CD4-positive, alpha-beta memory T cell (primary cell): Measurements from ENCODE around the gene C19orf73. TPM values are rescaled to one million over a fixed set of nuclear protein-coding genes. Genes with fewer than 3 reads are reported as not detected.
A peak's percentile ranks its signal among the peaks of the same experiment; 100 is the strongest.

Experiments
- CTCF ChIA-PET: fragments of 350-600 bp; sonication (Branson Sonifier 250); formaldehyde crosslinking; loops from one replicate; lab custom pipeline; 2021; ENCODE audit warnings: inconsistent platforms; ENCODE audit not compliant: partially characterized antibody; lab: Charles Lee
- POLR2A ChIA-PET: fragments of 350-600 bp; sonication (Branson Sonifier 250); formaldehyde crosslinking; loops from one replicate; lab custom pipeline; 2021; ENCODE audit not compliant: partially characterized antibody; lab: Charles Lee
- DNase-seq, 5 donors: peaks; one replicate each; pipeline versions ENCODE4 v3.0.0 to v3.0.0-alpha.2; 2020 to 2022; ENCODE audit warnings: mixed read lengths in 1 of 5
- H3K27ac ChIP-seq: one replicate; pipeline ENCODE4 v1.7.0; 2013; ENCODE audit warnings: low read depth, low read length
- H3K27me3 ChIP-seq: 2 replicates; pipeline ENCODE4 v1.7.0; 2013; ENCODE audit warnings: mild to moderate bottlenecking, low read length, moderate library complexity; ENCODE audit not compliant: insufficient read depth
- H3K36me3 ChIP-seq: 2 replicates; pipeline ENCODE4 v1.7.0; 2013; ENCODE audit warnings: mild to moderate bottlenecking, low read length, moderate library complexity; ENCODE audit not compliant: insufficient read depth
- H3K4me1 ChIP-seq: 2 replicates; pipeline ENCODE4 v1.7.0; 2013; ENCODE audit warnings: mild to moderate bottlenecking, low read length, moderate library complexity; ENCODE audit not compliant: insufficient read depth
- H3K4me3 ChIP-seq, 2 donors: one replicate each; pipeline ENCODE4 v1.7.0; 2013; ENCODE audit warnings: low read length in 2 of 2, mild to moderate bottlenecking in 1 of 2
- H3K9me3 ChIP-seq, 2 donors: one replicate each; pipeline ENCODE4 v1.7.0; 2013; ENCODE audit warnings: low read length in 2 of 2, control low read depth in 1 of 2; ENCODE audit not compliant: control insufficient read depth in 1 of 2
- H3K27ac Mint-ChIP-seq, 7 donors: one replicate each; pipeline ENCODE4 v1.8.0; 2020 to 2021; ENCODE audit warnings: mixed read lengths in 7 of 7, mild to moderate bottlenecking in 6 of 7, inconsistent platforms in 3 of 7, moderate library complexity in 3 of 7
- H3K27me3 Mint-ChIP-seq, 2 donors: one replicate each; pipeline ENCODE4 v1.8.0; 2020 to 2021; ENCODE audit warnings: mixed read lengths in 2 of 2
- H3K36me3 Mint-ChIP-seq, 2 donors: one replicate each; pipeline ENCODE4 v1.8.0; 2020 to 2021; ENCODE audit warnings: mixed read lengths in 2 of 2, inconsistent platforms in 1 of 2, mild to moderate bottlenecking in 1 of 2
- H3K4me1 Mint-ChIP-seq, 4 donors: one replicate each; pipeline ENCODE4 v1.8.0; 2020 to 2021; ENCODE audit warnings: mixed read lengths in 4 of 4, mild to moderate bottlenecking in 1 of 4
- H3K4me3 Mint-ChIP-seq, 8 donors: one replicate each; pipeline ENCODE4 v1.8.0; 2020 to 2021; ENCODE audit warnings: mixed read lengths in 8 of 8, mild to moderate bottlenecking in 7 of 8, moderate library complexity in 6 of 8, inconsistent platforms in 3 of 8
- H3K9me3 Mint-ChIP-seq, 8 donors: one replicate each; pipeline ENCODE4 v1.8.0; 2020 to 2021; ENCODE audit warnings: mixed read lengths in 8 of 8, mild to moderate bottlenecking in 5 of 8, inconsistent platforms in 3 of 8, moderate library complexity in 1 of 8
- intact Hi-C: fragments of 100-400 bp; cut with micrococcal nuclease; formaldehyde crosslinking; loops from one replicate; pipeline ENCODE4 v1.15.1; 2023
- polyA plus RNA-seq, 2 donors: library from polyadenylated mRNA; unstranded; fragments of 300-500 nt; fragmentation: Illumina TruSeq; gene quantifications; one replicate each; pipeline ENCODE4 v1.2.3, GENCODE V29; 2021
- total RNA-seq, 2 experiments: library from RNA; stranded (reverse); gene quantifications; one replicate each; pipeline ENCODE4 v1.2.3, GENCODE V29; 2021

The C19orf73 gene
- total and polyA plus RNA-seq, 4 experiments from 2014 or later, result 1.7 to 3.7 (median 1.9) TPM

DNA sequence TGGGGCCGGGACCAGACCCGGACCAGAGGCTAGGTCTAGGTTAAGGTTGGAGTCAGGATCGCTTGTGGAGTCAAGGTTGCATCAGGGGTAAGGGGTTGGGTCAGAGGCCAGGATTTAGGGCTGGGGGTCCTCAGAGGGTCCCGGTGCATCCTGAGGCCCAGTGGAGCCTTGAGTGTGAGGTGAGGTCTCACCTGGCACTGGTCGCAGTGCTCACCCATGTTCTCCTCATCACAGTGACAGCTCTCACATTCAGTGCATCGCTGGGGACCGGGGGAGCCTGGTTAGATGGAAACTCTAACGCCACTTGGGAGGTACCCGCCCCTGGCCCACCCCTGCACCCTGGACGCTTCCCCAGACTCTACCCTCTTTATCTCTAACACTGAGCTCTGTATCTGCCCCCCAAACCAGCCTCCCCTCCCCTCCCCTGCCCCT is 33.2 kb upstream of the C19orf73 start:
- ChIA-PET POLR2A (no interaction called here), CTCF (no interaction called here)
- H3K4me1 ChIP-seq, result peaks cover 36% of the 10 kb centered on the region
- H3K4me1 Mint-ChIP-seq, result peaks cover 14 to 62% (median 20%) of the 10 kb centered on the region in 4 donors
- intact Hi-C loops, result no loop called here
- no peak for DNase-seq
- peaks cover 41 to 57% of the 10 kb centered on the region in 2 donors for H3K27me3 Mint-ChIP-seq
- H3K27ac Mint-ChIP-seq, result peak overlapping the region in 2 of 7 donors; percentile 30 to 47
- H3K36me3 Mint-ChIP-seq, result no peaks in the 10 kb centered on the region
- peaks cover 0 to 4% (median 0%) of the 10 kb centered on the region in 8 donors for H3K9me3 Mint-ChIP-seq
- no peak overlapping the region for H3K27ac ChIP-seq
- H3K9me3 ChIP-seq, result no peaks in the 10 kb centered on the region
- H3K4me3 ChIP-seq, result no peak overlapping the region
- peak overlapping the region in 4 of 8 donors; percentile 28 to 76 (median 36) for H3K4me3 Mint-ChIP-seq
- peaks cover 32% of the 10 kb centered on the region for H3K27me3 ChIP-seq
- H3K36me3 ChIP-seq, result no peaks in the 10 kb centered on the region

DNA sequence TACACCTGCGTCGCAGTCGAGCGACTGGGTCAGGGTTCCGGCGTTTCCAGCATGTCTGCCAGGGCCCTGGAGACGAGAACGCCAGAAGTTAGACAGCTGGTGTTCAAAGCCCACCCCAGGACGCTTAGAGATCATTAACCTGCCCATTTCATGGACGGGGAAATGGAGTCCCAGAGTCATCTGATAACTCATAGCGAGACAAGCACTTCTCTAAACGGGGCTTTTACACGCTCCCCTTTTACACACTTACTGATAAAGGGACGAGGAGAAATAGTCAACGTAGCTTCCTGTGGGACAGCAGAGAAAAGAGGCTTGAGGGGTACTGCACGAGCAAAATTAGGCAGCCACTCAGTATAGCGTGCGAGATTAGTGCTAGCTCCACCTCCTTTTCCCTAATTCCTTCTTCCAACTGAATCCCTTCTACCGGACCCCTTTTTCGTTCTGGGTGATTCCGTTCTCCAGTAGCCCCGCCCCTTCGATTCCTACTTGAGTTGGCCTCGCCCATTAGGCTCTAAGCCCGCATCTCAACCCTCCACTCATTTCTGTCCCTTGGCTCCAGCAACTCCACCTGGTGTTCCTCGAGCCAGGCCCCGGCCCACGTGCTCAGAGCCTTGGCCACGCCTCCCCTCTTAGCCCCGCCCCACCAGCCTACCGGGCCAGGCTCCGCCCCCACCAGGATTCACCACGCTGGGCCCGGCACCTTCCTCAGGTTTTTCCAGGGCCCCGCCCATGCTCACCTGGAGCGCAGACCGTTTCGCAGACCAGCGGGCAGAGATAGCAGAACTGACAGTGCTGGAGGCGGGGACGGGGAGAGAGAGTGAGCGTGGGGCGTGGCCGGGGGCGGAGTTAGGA is 32.5 kb upstream of the C19orf73 start:
- Histone ChIP-seq H3K27ac (no peak overlapping the region), H3K4me3 (peak overlapping the region in 1 of 2 donors; percentile 42), H3K27me3 (peaks cover 32% of the 10 kb centered on the region), H3K36me3 (no peaks in the 10 kb centered on the region), H3K4me1 (peaks cover 36% of the 10 kb centered on the region), H3K9me3 (no peaks in the 10 kb centered on the region)
- Mint-ChIP-seq H3K36me3 (no peaks in the 10 kb centered on the region), H3K4me1 (peaks cover 14 to 62% (median 20%) of the 10 kb centered on the region in 4 donors), H3K9me3 (peaks cover 0 to 4% (median 0%) of the 10 kb centered on the region in 8 donors), H3K27me3 (peaks cover 40 to 59% of the 10 kb centered on the region in 2 donors), H3K27ac (peak overlapping the region in 2 of 7 donors; percentile 30 to 47), H3K4me3 (peak overlapping the region in 7 of 8 donors; percentile 12 to 77 (median 68))
- CTCF ChIA-PET, result interaction anchor here (0.6 to 1.2 kb wide), 4 partner anchors 38 to 153 kb away, joined by 3 to 4 read pairs (median 4); partner anchors contain the start of gene LIN7B
- POLR2A ChIA-PET, result interaction anchor here (1.4 to 3.3 kb wide), 3 partner anchors 18 to 54 kb away, joined by 4 to 9 read pairs (median 5); no protein-coding TSS in a partner anchor
- intact Hi-C loops, result no loop called here
- peak in 1 of 5 donors; percentile 35 for DNase-seq

DNA sequence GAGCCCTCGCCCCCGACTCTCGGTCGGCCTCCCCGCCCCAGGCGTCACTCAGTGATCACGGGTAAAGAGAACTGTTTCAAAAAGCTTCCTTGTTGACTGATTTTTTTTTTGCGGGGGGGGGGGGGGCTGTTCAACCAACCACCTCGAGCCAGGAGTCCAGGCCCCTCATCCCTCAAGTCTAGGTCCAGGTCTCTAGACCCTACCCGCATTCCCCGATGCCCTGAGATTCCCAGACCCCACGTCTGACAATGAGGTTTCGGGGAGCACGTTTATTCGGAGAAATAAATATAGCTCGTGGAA is 32.0 kb upstream of the C19orf73 start:
- POLR2A ChIA-PET, result interaction anchor here (1.4 to 3.3 kb wide), 3 partner anchors 18 to 53 kb away, joined by 4 to 9 read pairs (median 5); no protein-coding TSS in a partner anchor
- CTCF ChIA-PET, result interaction anchor here (0.6 to 1.2 kb wide), 4 partner anchors 37 to 153 kb away, joined by 3 to 4 read pairs (median 4); partner anchors contain the start of gene LIN7B
- Mint-ChIP-seq H3K27me3 (peaks cover 42 to 60% of the 10 kb centered on the region in 2 donors), H3K4me1 (peaks cover 12 to 59% (median 22%) of the 10 kb centered on the region in 4 donors), H3K4me3 (peak overlapping the region in 6 of 8 donors; percentile 23 to 77 (median 74)), H3K36me3 (no peaks in the 10 kb centered on the region), H3K9me3 (peaks cover 0 to 4% (median 0%) of the 10 kb centered on the region in 8 donors), H3K27ac (no peak overlapping the region)
- intact Hi-C loops, result no loop called here
- Histone ChIP-seq H3K9me3 (no peaks in the 10 kb centered on the region), H3K4me1 (peaks cover 40% of the 10 kb centered on the region), H3K36me3 (no peaks in the 10 kb centered on the region), H3K27ac (no peak overlapping the region), H3K4me3 (peak overlapping the region in 1 of 2 donors; percentile 42), H3K27me3 (peaks cover 32% of the 10 kb centered on the region)
- DNase-seq, result peak in 1 of 5 donors; percentile 37

DNA sequence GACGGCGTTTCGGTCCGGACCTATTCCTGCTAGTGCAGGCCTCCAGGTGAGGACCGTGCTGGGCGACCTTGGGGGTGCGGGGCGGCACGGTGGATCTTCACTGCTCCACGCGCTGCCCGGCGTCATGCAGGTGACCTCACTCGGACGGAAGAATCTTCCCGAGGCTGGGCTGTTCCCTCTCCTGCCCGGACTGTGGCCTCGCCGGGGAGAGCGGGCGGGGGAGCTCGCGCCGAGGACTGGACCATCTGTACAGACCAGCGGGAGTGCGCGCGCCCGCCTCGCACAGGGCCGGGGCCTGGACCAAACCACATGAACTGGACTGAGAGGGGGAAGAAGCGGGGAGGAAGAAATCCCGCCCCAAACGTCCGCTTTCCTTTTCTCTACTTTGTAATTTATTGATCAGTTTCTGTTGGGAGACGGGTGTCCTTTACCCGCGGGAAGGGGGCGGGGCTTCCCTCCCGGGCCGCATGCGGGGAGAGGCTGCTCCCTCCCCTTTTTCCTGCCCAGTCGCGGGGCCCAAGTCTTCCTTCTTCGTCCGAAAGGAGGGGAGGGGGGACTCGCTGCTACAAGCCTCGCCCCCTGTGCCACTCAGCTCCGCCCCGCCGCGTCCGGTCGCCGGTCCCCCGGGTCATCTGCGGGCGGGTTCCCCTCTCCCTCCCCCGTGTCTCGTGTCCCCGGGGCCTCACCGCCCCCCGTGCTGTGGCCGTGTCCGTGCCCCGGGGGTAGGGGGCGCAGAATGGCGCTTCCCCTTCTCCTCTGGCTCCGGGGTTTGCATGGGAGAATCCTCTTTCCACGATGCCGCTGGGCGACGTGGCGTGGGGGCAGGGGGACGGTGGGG is 31.4 kb upstream of the C19orf73 start:
- H3K27ac ChIP-seq, result no peak overlapping the region
- ChIA-PET POLR2A (interaction anchor here (1.4 to 3.3 kb wide), 3 partner anchors 17 to 53 kb away, joined by 4 to 9 read pairs (median 5); no protein-coding TSS in a partner anchor), CTCF (interaction anchor here (0.9 to 7.1 kb wide), 3 partner anchors 44 to 53 kb away, joined by 4 to 83 read pairs (median 4); no protein-coding TSS in a partner anchor)
- DNase-seq, result peak in 1 of 5 donors; percentile 51
- Mint-ChIP-seq H3K27me3 (peaks cover 44 to 60% of the 10 kb centered on the region in 2 donors), H3K36me3 (no peaks in the 10 kb centered on the region), H3K27ac (peak overlapping the region in 2 of 7 donors; percentile 41 to 68), H3K4me3 (peak overlapping the region; percentile 69 to 85 (median 76)), H3K9me3 (peaks cover 0 to 4% (median 0%) of the 10 kb centered on the region in 8 donors), H3K4me1 (peaks cover 14 to 63% (median 26%) of the 10 kb centered on the region in 4 donors)
- peaks cover 36% of the 10 kb centered on the region for H3K27me3 ChIP-seq
- peaks cover 46% of the 10 kb centered on the region for H3K4me1 ChIP-seq
- intact Hi-C loops, result no loop called here
- H3K4me3 ChIP-seq, result peak overlapping the region in 1 of 2 donors; percentile 42
- H3K36me3 ChIP-seq, result no peaks in the 10 kb centered on the region
- H3K9me3 ChIP-seq, result no peaks in the 10 kb centered on the region

DNA sequence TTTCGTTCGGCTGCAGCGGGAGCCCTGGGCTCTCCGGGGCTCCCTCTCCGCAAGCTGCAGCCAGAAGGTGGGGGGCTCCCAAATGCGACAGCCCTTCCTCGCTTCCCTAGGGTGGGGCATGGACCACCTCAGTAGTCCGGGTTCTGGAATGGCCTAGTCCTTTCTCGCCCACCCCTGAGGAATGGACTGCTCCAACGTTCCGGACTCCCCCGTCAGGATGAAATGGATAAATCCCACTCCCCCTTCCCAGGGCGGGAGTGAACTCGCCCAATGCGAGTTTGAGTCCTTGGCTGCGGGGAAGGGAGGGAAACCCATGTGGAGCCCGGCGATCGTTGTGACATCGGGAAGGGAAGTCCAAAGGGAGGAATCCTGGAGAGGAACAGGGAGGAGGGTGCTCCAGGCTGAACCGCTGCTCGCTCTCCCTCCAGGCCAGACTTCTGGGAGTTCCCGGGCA is 30.7 kb upstream of the C19orf73 start:
- Histone ChIP-seq H3K27ac (no peak overlapping the region), H3K27me3 (peaks cover 39% of the 10 kb centered on the region), H3K4me3 (peak overlapping the region in 1 of 2 donors; percentile 42), H3K36me3 (no peaks in the 10 kb centered on the region), H3K4me1 (peaks cover 46% of the 10 kb centered on the region), H3K9me3 (no peaks in the 10 kb centered on the region)
- Mint-ChIP-seq H3K27ac (peak overlapping the region in 2 of 7 donors; percentile 41 to 68), H3K4me1 (peaks cover 14 to 62% (median 26%) of the 10 kb centered on the region in 4 donors), H3K27me3 (peaks cover 42 to 59% of the 10 kb centered on the region in 2 donors), H3K9me3 (peaks cover 0 to 4% (median 0%) of the 10 kb centered on the region in 8 donors), H3K4me3 (peak overlapping the region; percentile 69 to 85 (median 76)), H3K36me3 (no peaks in the 10 kb centered on the region)
- DNase-seq, result no peak
- intact Hi-C loops, result no loop called here
- ChIA-PET POLR2A (interaction anchor here (1.4 to 3.3 kb wide), 3 partner anchors 17 to 52 kb away, joined by 4 to 9 read pairs (median 5); no protein-coding TSS in a partner anchor), CTCF (interaction anchor here (0.7 to 7.1 kb wide), 4 partner anchors 44 to 152 kb away, joined by 4 to 83 read pairs (median 5); no protein-coding TSS in a partner anchor)
